Spleen (tissue), 7 donors: ENCODE results near the gene PAGR1.
"Not testable (repeated sequence)": the region's sequence is repeated elsewhere in the genome, so short reads cannot be mapped to it uniquely, and the experiment has no call there.

Experiments
- POLR2A ChIP-seq, 3 donors: fragments of 450-650 bp; IDR thresholded peaks; one replicate each; pipeline ENCODE4 v1.5.1; 2017; ENCODE audit warnings: antibody characterized with exemption in 3 of 3, mild to moderate bottlenecking in 1 of 3
- POLR2AphosphoS5 ChIP-seq, 3 donors: sonication (generic); formaldehyde crosslinking; IDR thresholded peaks; one replicate each; pipeline ENCODE4 v1.5.1; 2017; ENCODE audit warnings: antibody characterized with exemption in 3 of 3
- TF ChIP-seq, protein P1 (sequence below), 11 experiments: fragments of 200-600 bp in 7 of 11; fragments of 450-650 bp in 4 of 11; sonication (generic) in 4 of 11; IDR thresholded peaks in 8 of 11; conservative IDR thresholded peaks in 3 of 11; 1 replicate in 7 of 11; 2 replicates in 4 of 11; pipeline versions ENCODE4 v1.4.0 to v1.8.0; 2016 to 2021; ENCODE audit warnings: antibody characterized with exemption in 11 of 11, inconsistent platforms in 4 of 11, mild to moderate bottlenecking in 1 of 11
- donor health status: DM: no; HTN: no; CAD: no; lungs with moderate emphysema.
- donor health status: DM: no; HTN: no; CAD: no.
- donor health status: DM: no; HTN: no; CAD: no.

DNA sequence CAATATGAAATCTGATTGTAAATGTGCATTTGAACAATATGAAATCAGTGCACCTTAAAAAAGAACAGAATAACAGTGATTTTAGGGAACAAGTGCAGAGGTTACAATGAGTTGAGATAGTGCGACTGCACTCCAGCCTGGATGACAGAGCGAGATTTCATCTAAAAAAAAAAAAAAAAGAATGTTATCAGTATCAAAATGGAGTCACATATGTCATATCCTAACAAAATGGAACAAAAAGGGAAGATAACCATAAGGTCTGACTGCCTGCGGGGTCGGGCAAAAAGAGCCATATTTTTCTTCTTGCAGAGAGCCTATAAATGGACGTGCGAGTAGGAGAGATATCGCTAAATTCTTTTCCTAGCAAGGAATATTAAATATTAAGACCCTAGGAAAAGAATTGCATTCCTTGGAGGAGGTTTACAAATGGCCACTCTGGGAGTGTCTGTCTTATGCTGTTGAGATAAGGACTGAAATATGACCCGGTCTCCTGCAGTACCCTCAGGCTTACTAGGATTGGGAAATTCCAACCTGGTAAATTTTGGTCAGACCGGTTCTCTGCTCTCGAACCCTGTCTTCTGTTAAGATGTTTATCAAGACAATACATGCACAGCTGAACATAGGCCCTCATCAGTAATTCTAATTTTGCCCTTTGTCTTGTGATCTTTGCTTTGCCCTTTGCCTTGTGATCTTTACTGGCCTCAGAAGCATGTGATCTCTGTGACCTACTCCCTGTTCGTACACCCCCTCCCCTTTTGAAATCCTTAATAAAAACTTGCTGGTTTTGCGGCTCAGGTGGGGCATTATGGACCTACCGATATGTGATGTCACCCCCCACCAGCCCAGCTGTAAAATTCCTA is 32.6 kb upstream of the PAGR1 start:
- TF ChIP-seq, protein P1, sequence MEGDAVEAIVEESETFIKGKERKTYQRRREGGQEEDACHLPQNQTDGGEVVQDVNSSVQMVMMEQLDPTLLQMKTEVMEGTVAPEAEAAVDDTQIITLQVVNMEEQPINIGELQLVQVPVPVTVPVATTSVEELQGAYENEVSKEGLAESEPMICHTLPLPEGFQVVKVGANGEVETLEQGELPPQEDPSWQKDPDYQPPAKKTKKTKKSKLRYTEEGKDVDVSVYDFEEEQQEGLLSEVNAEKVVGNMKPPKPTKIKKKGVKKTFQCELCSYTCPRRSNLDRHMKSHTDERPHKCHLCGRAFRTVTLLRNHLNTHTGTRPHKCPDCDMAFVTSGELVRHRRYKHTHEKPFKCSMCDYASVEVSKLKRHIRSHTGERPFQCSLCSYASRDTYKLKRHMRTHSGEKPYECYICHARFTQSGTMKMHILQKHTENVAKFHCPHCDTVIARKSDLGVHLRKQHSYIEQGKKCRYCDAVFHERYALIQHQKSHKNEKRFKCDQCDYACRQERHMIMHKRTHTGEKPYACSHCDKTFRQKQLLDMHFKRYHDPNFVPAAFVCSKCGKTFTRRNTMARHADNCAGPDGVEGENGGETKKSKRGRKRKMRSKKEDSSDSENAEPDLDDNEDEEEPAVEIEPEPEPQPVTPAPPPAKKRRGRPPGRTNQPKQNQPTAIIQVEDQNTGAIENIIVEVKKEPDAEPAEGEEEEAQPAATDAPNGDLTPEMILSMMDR (IDR thresholded peaks at IDR 0.05 in 8 of 11, conservative IDR thresholded peaks at IDR 0.05 in 3 of 11) = not testable (repeated sequence)
- not testable (repeated sequence) for TF ChIP-seq POLR2A, POLR2AphosphoS5 (IDR thresholded peaks at IDR 0.05)
